WERI-Rb-1 (cell line): Measurements from ENCODE around the gene CNN3.

ENCODE experiments used
- DNase-seq: peaks from one replicate; pipeline ENCODE4 v3.0.0-alpha.2; 2020
- H3K27ac ChIP-seq: fragments of 250-450 bp; sonication (Bioruptor Pico); 2 replicates; pipeline ENCODE4 v1.5.1; 2020; ENCODE audit warnings: mild to moderate bottlenecking, moderate library complexity
- H3K27me3 ChIP-seq: fragments of 250-450 bp; sonication (Bioruptor Pico); 2 replicates; pipeline ENCODE4 v1.5.1; 2021; ENCODE audit warnings: mild to moderate bottlenecking, low read depth, moderate library complexity; ENCODE audit not compliant: insufficient read depth, severe bottlenecking
- H3K36me3 ChIP-seq: fragments of 250-450 bp; sonication (Bioruptor Pico); 2 replicates; pipeline ENCODE4 v1.5.1; 2020; ENCODE audit warnings: mild to moderate bottlenecking, moderate library complexity
- H3K4me3 ChIP-seq: 2 replicates; pipeline ENCODE4 v1.5.1; 2011; ENCODE audit warnings: low read depth, mild to moderate bottlenecking, control low read depth, low read length
- H3K9me3 ChIP-seq: fragments of 250-450 bp; sonication (Bioruptor Pico); 2 replicates; pipeline ENCODE4 v1.5.1; 2021; ENCODE audit warnings: mild to moderate bottlenecking, moderate library complexity; ENCODE audit not compliant: severe bottlenecking
- TF ChIP-seq, protein P1 (sequence below): IDR thresholded peaks from 2 replicates; pipeline ENCODE4 v1.5.1; 2011; ENCODE audit warnings: low read depth, mild to moderate bottlenecking, control low read depth, inconsistent platforms, low read length

CNN3 gene

DNA sequence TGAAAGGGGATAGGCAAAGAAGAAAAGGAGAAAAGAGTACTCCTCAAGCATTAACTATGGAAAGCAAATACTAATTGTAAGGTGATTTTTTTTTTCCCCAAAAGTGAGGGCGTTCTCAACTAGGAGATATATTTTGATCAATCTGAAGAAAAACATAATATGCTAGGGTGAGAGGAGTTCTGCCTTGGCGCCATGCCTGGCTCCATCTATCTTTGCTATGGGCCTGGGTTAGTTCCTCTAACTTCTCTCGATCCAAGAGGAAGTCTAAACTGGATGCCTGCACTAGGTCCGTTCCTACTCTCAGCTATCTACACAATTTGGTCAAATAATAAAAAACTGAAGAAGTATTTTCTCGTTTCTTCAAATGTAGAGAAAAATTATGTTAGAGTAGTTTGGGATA, 20.5 kb downstream of the CNN3 start:
- Histone ChIP-seq H3K27ac (no peak overlapping the region), H3K4me3 (no peak overlapping the region), H3K27me3 (no peaks in the 10 kb centered on the region), H3K36me3 (no peaks in the 10 kb centered on the region; the same call in 1 of the 2 replicates), H3K9me3 (no peaks in the 10 kb centered on the region)
- DNase-seq = no peak
- TF ChIP-seq, protein P1, sequence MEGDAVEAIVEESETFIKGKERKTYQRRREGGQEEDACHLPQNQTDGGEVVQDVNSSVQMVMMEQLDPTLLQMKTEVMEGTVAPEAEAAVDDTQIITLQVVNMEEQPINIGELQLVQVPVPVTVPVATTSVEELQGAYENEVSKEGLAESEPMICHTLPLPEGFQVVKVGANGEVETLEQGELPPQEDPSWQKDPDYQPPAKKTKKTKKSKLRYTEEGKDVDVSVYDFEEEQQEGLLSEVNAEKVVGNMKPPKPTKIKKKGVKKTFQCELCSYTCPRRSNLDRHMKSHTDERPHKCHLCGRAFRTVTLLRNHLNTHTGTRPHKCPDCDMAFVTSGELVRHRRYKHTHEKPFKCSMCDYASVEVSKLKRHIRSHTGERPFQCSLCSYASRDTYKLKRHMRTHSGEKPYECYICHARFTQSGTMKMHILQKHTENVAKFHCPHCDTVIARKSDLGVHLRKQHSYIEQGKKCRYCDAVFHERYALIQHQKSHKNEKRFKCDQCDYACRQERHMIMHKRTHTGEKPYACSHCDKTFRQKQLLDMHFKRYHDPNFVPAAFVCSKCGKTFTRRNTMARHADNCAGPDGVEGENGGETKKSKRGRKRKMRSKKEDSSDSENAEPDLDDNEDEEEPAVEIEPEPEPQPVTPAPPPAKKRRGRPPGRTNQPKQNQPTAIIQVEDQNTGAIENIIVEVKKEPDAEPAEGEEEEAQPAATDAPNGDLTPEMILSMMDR = no peak

DNA sequence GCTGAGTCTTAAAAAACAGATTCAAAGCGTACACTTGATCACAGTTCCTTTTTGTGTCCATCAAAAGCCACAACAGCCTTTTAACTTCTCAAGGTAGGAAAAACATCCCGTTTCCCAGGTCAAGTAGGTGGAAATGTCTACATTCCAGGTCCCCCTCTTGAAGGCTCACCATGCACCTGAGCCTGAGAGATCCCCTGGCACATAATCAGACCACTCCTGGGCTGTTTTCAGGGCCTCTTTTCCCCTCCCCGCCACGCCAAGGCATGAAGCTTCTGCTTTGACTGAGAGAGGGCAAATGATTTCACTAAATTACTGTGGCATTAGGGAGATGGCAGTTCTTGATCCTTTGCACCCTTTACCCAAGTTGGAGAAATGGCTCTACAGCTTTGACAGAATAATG, 21.7 kb downstream of the CNN3 start:
- Histone ChIP-seq H3K36me3 (no peaks in the 10 kb centered on the region; the same call in 1 of the 2 replicates), H3K27ac (no peak overlapping the region)
- DNase-seq = no peak

GRCh38 chr1:94903280-94904009, 23.5 kb downstream of the CNN3 start:
- Histone ChIP-seq H3K9me3 (no peaks in the 10 kb centered on the region), H3K27ac (no peak overlapping the region), H3K4me3 (no peak overlapping the region), H3K36me3 (no peaks in the 10 kb centered on the region; the same call in none of the 2 replicates), H3K27me3 (no peaks in the 10 kb centered on the region)
- TF ChIP-seq, protein P1 = no peak
- no peak for DNase-seq

More for the DNA sequence above, 21.7 kb downstream of the CNN3 start:
- no peaks in the 10 kb centered on the region for H3K27me3 ChIP-seq
- TF ChIP-seq, protein P1 = no peak
- no peaks in the 10 kb centered on the region for H3K9me3 ChIP-seq
- no peak overlapping the region for H3K4me3 ChIP-seq

- no peaks in the 10 kb centered on the region; the same call in none of the 2 replicates for H3K36me3 ChIP-seq
- H3K27me3 ChIP-seq = no peaks in the 10 kb centered on the region
- no peak for DNase-seq
- H3K9me3 ChIP-seq = no peaks in the 10 kb centered on the region
- TF ChIP-seq, protein P1 = no peak
- H3K4me3 ChIP-seq = no peak overlapping the region
- no peak overlapping the region for H3K27ac ChIP-seq
Measured at GRCh38 chr1:94901841-94902240, 25.1 kb downstream of the CNN3 start.

DNA sequence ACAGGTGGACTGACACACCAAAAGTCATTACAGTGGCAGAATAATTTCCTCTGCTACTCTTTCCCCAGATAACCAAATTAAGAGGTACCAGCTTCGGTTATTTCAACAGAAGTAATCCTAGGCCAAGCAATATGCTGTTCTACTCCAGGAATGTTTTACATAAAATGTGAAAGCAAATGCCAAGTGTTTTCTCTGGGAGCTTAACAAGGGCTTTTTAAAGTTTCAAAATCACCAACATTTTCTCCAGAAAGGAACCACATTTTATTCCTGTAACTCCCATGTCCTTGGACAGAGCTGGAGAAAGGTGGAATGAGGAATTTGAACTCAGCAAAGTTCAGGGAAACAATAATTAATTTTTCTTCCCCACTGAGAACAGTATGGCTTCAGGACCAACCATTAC, 27.2 kb downstream of the CNN3 start:
- Histone ChIP-seq H3K27me3 (no peaks in the 10 kb centered on the region), H3K36me3 (peaks cover 8% of the 10 kb centered on the region), H3K9me3 (no peaks in the 10 kb centered on the region), H3K4me3 (no peak overlapping the region), H3K27ac (no peak overlapping the region)
- TF ChIP-seq, protein P1 = no peak
- no peak for DNase-seq
